Measurements from ENCODE around the gene ZNF524. TPM values are rescaled to one million over a fixed set of nuclear protein-coding genes. Genes with fewer than 3 reads are reported as not detected.
"Not testable (repeated sequence)": the region's sequence is repeated elsewhere in the genome, so short reads cannot be mapped to it uniquely, and the experiment has no call there.

The ZNF524 gene
- total RNA-seq, 3 donors from 2014 or later (not counting 1 experiment from before 2014, with no cell fraction given), result 9.2 to 12.6 (median 12.5) TPM

GRCh38 chr19:55580628-55581144, 19.4 kb upstream of the ZNF524 start, which contains the start of gene ZNF579:
TSS of gene ZNF579 (minus strand) at chr19:55580848. CDS start at chr19:55579639, 1,209 bp downstream.
- DNase-seq (peak; percentile 71 to 85), ATAC-seq (peak; percentile 78 to 84 (median 79))
- Mint-ChIP-seq H3K4me3 (peak within 1 kb of the TSS; percentile 83), H3K36me3 (no peaks in the 10 kb centered on the region), H3K27me3 (ENCODE audit: low read depth in 2 of 2) (peaks cover 9 to 15% of the 10 kb centered on the region in 2 donors), H3K9me3 (no peaks in the 10 kb centered on the region), H3K27ac (peak within 1 kb of the TSS; percentile 43 to 82), H3K4me1 (peaks cover 25 to 27% of the 10 kb centered on the region in 2 donors)
- Histone ChIP-seq H3K4me3 (ENCODE audit: low read length) (peak within 1 kb of the TSS; percentile 68), H3K9me3 (ENCODE audit: control insufficient read depth, insufficient read depth, low read length) (no peaks in the 10 kb centered on the region), H3K4me1 (ENCODE audit: control insufficient read depth, insufficient read depth, low read length) (peaks cover 20% of the 10 kb centered on the region), H3K27me3 (ENCODE audit: control insufficient read depth, insufficient read depth, low read length) (no peaks in the 10 kb centered on the region), H3K27ac (ENCODE audit: low read length) (peak within 1 kb of the TSS; percentile 78), H3K36me3 (ENCODE audit: control insufficient read depth, insufficient read depth, low read length) (no peaks in the 10 kb centered on the region)
- TF ChIP-seq, protein P1, sequence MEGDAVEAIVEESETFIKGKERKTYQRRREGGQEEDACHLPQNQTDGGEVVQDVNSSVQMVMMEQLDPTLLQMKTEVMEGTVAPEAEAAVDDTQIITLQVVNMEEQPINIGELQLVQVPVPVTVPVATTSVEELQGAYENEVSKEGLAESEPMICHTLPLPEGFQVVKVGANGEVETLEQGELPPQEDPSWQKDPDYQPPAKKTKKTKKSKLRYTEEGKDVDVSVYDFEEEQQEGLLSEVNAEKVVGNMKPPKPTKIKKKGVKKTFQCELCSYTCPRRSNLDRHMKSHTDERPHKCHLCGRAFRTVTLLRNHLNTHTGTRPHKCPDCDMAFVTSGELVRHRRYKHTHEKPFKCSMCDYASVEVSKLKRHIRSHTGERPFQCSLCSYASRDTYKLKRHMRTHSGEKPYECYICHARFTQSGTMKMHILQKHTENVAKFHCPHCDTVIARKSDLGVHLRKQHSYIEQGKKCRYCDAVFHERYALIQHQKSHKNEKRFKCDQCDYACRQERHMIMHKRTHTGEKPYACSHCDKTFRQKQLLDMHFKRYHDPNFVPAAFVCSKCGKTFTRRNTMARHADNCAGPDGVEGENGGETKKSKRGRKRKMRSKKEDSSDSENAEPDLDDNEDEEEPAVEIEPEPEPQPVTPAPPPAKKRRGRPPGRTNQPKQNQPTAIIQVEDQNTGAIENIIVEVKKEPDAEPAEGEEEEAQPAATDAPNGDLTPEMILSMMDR (IDR thresholded peaks at IDR 0.05), result no peak
- intact Hi-C loops (cut with micrococcal nuclease), result loop anchor here (2.0 kb wide), 1 partner anchor 62 kb away; the partner anchor contains the start of gene ZNF581
- WGBS (ENCODE audit: insufficient coverage), result under 1% methylated on average over 16 of the region's 24 CpGs

GRCh38 chr19:55581145-55581822, 18.8 kb upstream of the ZNF524 start:
- H3K36me3 Mint-ChIP-seq, result no peaks in the 10 kb centered on the region
- Histone ChIP-seq H3K27ac (ENCODE audit: low read length) (peak overlapping the region; percentile 78), H3K9me3 (ENCODE audit: control insufficient read depth, insufficient read depth, low read length) (no peaks in the 10 kb centered on the region), H3K27me3 (ENCODE audit: control insufficient read depth, insufficient read depth, low read length) (no peaks in the 10 kb centered on the region), H3K4me3 (ENCODE audit: low read length) (peak overlapping the region; percentile 68), H3K4me1 (ENCODE audit: control insufficient read depth, insufficient read depth, low read length) (peaks cover 25% of the 10 kb centered on the region), H3K36me3 (ENCODE audit: control insufficient read depth, insufficient read depth, low read length) (no peaks in the 10 kb centered on the region)
- no peaks in the 10 kb centered on the region for H3K9me3 Mint-ChIP-seq
- WGBS (ENCODE audit: insufficient coverage), result 50% methylated on average over 12 of the region's 12 CpGs
- H3K27me3 Mint-ChIP-seq (ENCODE audit: low read depth in 2 of 2), result peaks cover 14 to 15% of the 10 kb centered on the region in 2 donors
- peak overlapping the region; percentile 83 for H3K4me3 Mint-ChIP-seq
- peaks cover 25 to 33% of the 10 kb centered on the region in 2 donors for H3K4me1 Mint-ChIP-seq
- H3K27ac Mint-ChIP-seq, result peak overlapping the region; percentile 36 to 82
- no peak for ATAC-seq
- TF ChIP-seq, protein P1 (IDR thresholded peaks at IDR 0.05), result no peak
- intact Hi-C loops (cut with micrococcal nuclease), result loop anchor here (2.0 kb wide), 1 partner anchor 62 kb away; the partner anchor contains the start of gene ZNF581
- DNase-seq, result peak in 1 of 2 donors; percentile 49

GRCh38 chr19:55581823-55582223, 18.3 kb upstream of the ZNF524 start:
- no peaks in the 10 kb centered on the region for H3K27me3 ChIP-seq (ENCODE audit: control insufficient read depth, insufficient read depth, low read length)
- Mint-ChIP-seq H3K4me1 (peaks cover 25 to 38% of the 10 kb centered on the region in 2 donors), H3K27me3 (ENCODE audit: low read depth in 2 of 2) (peaks cover 15 to 16% of the 10 kb centered on the region in 2 donors), H3K36me3 (no peaks in the 10 kb centered on the region), H3K9me3 (no peaks in the 10 kb centered on the region), H3K27ac (peak overlapping the region in 1 of 2 donors; percentile 82), H3K4me3 (no peak overlapping the region)
- peaks cover 31% of the 10 kb centered on the region for H3K4me1 ChIP-seq (ENCODE audit: control insufficient read depth, insufficient read depth, low read length)
- DNase-seq (no peak), ATAC-seq (no peak)
- intact Hi-C loops (cut with micrococcal nuclease), result loop anchor here (2.0 kb wide), 1 partner anchor 61 kb away; the partner anchor contains the start of gene ZNF581
- TF ChIP-seq, protein P1 (IDR thresholded peaks at IDR 0.05), result no peak
- no peak overlapping the region for H3K4me3 ChIP-seq (ENCODE audit: low read length)
- H3K36me3 ChIP-seq (ENCODE audit: control insufficient read depth, insufficient read depth, low read length), result no peaks in the 10 kb centered on the region
- H3K27ac ChIP-seq (ENCODE audit: low read length), result no peak overlapping the region
- WGBS (ENCODE audit: insufficient coverage), result 63% methylated on average over 6 of the region's 6 CpGs
- no peaks in the 10 kb centered on the region for H3K9me3 ChIP-seq (ENCODE audit: control insufficient read depth, insufficient read depth, low read length)

- H3K36me3 Mint-ChIP-seq; H3K27ac ChIP-seq (ENCODE audit: low read length); ATAC-seq; DNase-seq; H3K4me3 ChIP-seq (ENCODE audit: low read length); H3K9me3 ChIP-seq (ENCODE audit: control insufficient read depth, insufficient read depth, low read length); intact Hi-C loops (cut with micrococcal nuclease); H3K4me3 Mint-ChIP-seq; H3K9me3 Mint-ChIP-seq; H3K27me3 ChIP-seq (ENCODE audit: control insufficient read depth, insufficient read depth, low read length); H3K36me3 ChIP-seq (ENCODE audit: control insufficient read depth, insufficient read depth, low read length): not testable (repeated sequence)
- H3K4me1 ChIP-seq (ENCODE audit: control insufficient read depth, insufficient read depth, low read length), result peaks cover 35% of the 10 kb centered on the region
- WGBS (ENCODE audit: insufficient coverage), result 92% methylated on average over 1 of the region's 4 CpGs
- peaks cover 15 to 18% of the 10 kb centered on the region in 2 donors for H3K27me3 Mint-ChIP-seq (ENCODE audit: low read depth in 2 of 2)
- peak overlapping the region in 1 of 2 donors; percentile 82 for H3K27ac Mint-ChIP-seq
- peaks cover 28 to 43% of the 10 kb centered on the region in 2 donors for H3K4me1 Mint-ChIP-seq
Measured at GRCh38 chr19:55582284-55582683, 17.8 kb upstream of the ZNF524 start.

DNA sequence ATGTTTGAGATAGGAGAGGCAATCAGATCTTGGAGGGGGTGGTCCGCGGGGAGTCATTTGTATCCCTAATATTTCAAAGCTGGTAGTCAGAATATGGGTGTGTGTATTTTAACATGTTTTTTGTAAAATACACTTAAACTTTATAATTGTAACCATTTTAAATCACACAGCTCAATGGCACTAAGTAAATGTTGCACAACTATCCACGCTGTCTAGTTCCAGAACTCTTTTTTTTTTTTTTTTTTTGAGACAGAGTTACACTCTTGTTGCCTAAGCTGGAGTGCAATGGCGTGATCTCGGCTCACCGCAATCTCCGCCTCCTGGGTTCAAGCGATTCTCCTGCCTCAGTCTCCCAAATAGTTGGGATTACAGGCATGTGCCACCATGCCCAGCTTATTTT, 16.2 kb upstream of the ZNF524 start:
- H3K4me3 Mint-ChIP-seq; H3K27me3 ChIP-seq (ENCODE audit: control insufficient read depth, insufficient read depth, low read length); intact Hi-C loops (cut with micrococcal nuclease); H3K27ac ChIP-seq (ENCODE audit: low read length); H3K36me3 Mint-ChIP-seq; H3K27ac Mint-ChIP-seq; ATAC-seq; DNase-seq; H3K36me3 ChIP-seq (ENCODE audit: control insufficient read depth, insufficient read depth, low read length); H3K4me3 ChIP-seq (ENCODE audit: low read length); H3K9me3 ChIP-seq (ENCODE audit: control insufficient read depth, insufficient read depth, low read length); H3K9me3 Mint-ChIP-seq: not testable (repeated sequence)
- peaks cover 46% of the 10 kb centered on the region for H3K4me1 ChIP-seq (ENCODE audit: control insufficient read depth, insufficient read depth, low read length)
- peaks cover 30 to 45% of the 10 kb centered on the region in 2 donors for H3K4me1 Mint-ChIP-seq
- peaks cover 15 to 22% of the 10 kb centered on the region in 2 donors for H3K27me3 Mint-ChIP-seq (ENCODE audit: low read depth in 2 of 2)
- 91% methylated on average over 7 of the region's 8 CpGs for WGBS (ENCODE audit: insufficient coverage)
